Motor neuron (in vitro differentiated cells): ENCODE measurements around the gene PTOV1. TPM values are rescaled to one million over a fixed set of nuclear protein-coding genes. Genes with fewer than 3 reads are reported as not detected.
A peak's percentile ranks its signal among the peaks of the same experiment; 100 is the strongest.

Source experiments
- ATAC-seq, 8 experiments: fragments of 200-7000 bp; cut with Tn5 transposase; replicated peaks in 6 of 8; 2 replicates each; pipeline ENCODE4 v1.8.0; 2021; ENCODE audit warnings: mild to moderate bottlenecking in 8 of 8, moderate library complexity in 8 of 8
- H3K27ac ChIP-seq, 2 donors: fragments of 250-450 bp; sonication (Bioruptor Pico); 2 replicates each; pipeline ENCODE4 v1.9.0; 2021; ENCODE audit warnings: antibody characterized with exemption in 2 of 2, mild to moderate bottlenecking in 2 of 2, moderate library complexity in 1 of 2
- H3K4me1 ChIP-seq, 2 donors: fragments of 250-450 bp; sonication (Bioruptor Pico); replicated peaks in 1 of 2; 2 replicates each; pipeline ENCODE4 v1.6.1; 2021; ENCODE audit warnings: antibody characterized with exemption in 2 of 2, mild to moderate bottlenecking in 2 of 2, moderate library complexity in 1 of 2
- H3K4me3 ChIP-seq, 5 donors: fragments of 250-450 bp; sonication (Bioruptor Pico); 2 replicates each; pipeline ENCODE4 v1.9.0; 2021; ENCODE audit warnings: antibody characterized with exemption in 5 of 5, mild to moderate bottlenecking in 5 of 5, moderate library complexity in 4 of 5
- WGBS, 10 experiments: fragments of 450-650 bp; shearing (Covaris generic); methylation state at CpG; one replicate each; pipeline ENCODE4 v1.0.0; 2022; 5-methylcytosine and 5-hydroxymethylcytosine counted together
- in situ Hi-C, 9 experiments: fragments of 400-800 bp; cut with MboI; loops; one replicate each; pipeline ENCODE4 v1.15.0; 2021; ENCODE audit warnings: low sequenced_read_pairs in 9 of 9, low pct_unique_long_range_greater_than_20kb in 2 of 9; ENCODE audit not compliant: unreplicated experiment in 9 of 9
- total RNA-seq, 8 experiments: library from RNA; unstranded; fragments of 300-600 nt; gene quantifications; 2 replicates each; pipeline versions ENCODE4 v1.2.3 to v1.2.4, GENCODE V29; 2022

PTOV1 gene
- total RNA-seq, 8 experiments from 2014 or later, result 60.1 to 215 (median 135) TPM

DNA sequence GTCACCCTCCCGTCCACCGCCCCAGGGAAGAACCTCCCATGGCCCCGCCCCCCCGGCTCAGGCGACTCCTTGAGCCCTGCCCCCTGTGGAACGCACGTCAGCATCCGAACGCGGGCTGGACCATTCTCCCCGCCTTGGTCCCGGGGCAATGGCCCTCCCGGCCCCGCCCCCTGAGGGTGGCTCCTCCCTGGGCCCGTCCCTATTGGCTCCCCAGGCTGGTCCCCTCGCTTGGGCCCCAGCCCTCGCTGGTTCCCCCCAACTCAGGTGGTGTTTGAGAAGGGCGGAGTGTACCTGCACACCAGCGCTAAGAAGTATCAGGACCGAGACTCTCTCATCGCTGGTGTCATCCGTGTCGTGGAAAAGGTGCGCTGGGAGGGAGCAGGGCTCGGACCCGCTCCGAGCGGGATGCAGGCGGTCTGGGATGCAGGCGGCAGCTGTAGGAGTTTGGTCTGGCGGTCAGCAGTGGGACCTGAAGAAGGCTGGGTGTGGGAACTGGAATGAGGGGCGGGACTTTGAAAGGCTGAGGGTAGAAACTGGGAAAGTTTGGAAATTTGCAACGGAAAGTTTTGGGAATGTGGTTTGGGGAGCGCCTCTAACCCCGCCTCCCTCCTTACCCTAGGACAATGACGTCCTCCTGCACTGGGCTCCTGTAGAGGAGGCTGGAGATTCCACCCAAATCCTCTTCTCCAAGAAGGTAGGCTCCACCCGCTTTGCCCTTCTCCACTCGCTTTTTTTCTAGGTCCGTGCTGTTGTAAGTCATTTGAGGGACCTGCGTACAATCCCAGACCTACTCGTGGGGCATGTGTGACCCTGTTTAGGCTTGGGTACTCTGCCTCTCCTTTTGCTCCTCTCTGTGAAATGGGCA is 27.2 kb downstream of the PTOV1 start:
- ATAC-seq, result peak; percentile 71 to 81 (median 77)
- Histone ChIP-seq H3K4me3 (peak overlapping the region; percentile 71 to 99 (median 91)), H3K27ac (peak overlapping the region; percentile 99), H3K4me1 (peaks cover 4 to 9% of the 10 kb centered on the region in 2 donors)
- in situ Hi-C loops, result no loop called here
- 0 to 40% (median 14%) methylated on average over 1 to 9 of the region's 41 CpGs; no CpG with 5 or more reads in 2 of the 10 experiments for WGBS, 10 experiments

GRCh38 chr19:49878744-49879070 is 27.7 kb downstream of the PTOV1 start:
- Histone ChIP-seq H3K4me3 (peak overlapping the region in 4 of 5 donors; percentile 73 to 99 (median 94)), H3K4me1 (peaks cover 4 to 9% of the 10 kb centered on the region in 2 donors), H3K27ac (no peak overlapping the region)
- WGBS, 10 experiments, result 61 to 90% (median 80%) methylated on average over 2 to 6 of the region's 9 CpGs; no CpG with 5 or more reads in 3 of the 10 experiments
- ATAC-seq, result no peak
- in situ Hi-C loops, result no loop called here

DNA sequence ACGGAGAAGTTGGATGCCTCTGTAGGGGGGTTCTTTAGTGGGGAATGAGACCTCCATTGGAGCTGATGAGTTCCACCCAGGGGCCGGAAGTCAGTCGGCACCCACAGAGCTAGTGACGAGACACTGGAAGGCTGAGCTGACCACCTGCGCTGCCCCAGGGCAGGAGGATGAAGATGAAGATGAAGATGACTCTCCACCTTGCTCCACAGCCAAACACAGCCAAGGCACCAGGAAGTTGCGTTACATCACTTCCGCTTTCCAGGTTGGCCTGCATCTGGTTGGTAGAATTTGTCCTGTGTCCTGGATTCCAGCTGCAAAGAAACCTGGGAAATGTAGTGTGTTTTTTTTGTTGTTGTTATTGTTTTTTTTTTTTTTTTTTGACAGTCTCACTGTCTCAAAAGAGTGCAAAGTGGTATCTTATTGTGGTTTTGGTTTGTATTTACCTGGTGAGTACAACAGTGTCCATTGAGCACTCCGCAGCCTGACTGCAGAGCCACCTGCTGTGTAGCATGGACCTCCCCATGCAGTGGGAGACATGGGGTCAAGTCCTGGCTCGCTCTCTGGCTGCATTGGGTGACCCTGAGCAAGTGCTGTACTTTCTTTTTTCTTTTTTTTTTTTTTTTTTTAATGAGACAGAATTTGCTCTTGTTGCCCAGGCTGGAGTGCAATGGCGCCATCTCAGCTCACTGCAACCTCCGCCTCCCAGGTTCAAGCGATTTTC is 28.4 kb downstream of the PTOV1 start:
- peaks cover 4 to 9% of the 10 kb centered on the region in 2 donors for H3K4me1 ChIP-seq
- H3K4me3 ChIP-seq, result peak overlapping the region in 1 of 5 donors; percentile 96
- WGBS, 10 experiments, result 83 to 100% (median 96%) methylated on average over 2 to 9 of the region's 12 CpGs; no CpG with 5 or more reads in 1 of the 10 experiments
- in situ Hi-C loops, result no loop called here
- no peak overlapping the region for H3K27ac ChIP-seq
- no peak for ATAC-seq

DNA sequence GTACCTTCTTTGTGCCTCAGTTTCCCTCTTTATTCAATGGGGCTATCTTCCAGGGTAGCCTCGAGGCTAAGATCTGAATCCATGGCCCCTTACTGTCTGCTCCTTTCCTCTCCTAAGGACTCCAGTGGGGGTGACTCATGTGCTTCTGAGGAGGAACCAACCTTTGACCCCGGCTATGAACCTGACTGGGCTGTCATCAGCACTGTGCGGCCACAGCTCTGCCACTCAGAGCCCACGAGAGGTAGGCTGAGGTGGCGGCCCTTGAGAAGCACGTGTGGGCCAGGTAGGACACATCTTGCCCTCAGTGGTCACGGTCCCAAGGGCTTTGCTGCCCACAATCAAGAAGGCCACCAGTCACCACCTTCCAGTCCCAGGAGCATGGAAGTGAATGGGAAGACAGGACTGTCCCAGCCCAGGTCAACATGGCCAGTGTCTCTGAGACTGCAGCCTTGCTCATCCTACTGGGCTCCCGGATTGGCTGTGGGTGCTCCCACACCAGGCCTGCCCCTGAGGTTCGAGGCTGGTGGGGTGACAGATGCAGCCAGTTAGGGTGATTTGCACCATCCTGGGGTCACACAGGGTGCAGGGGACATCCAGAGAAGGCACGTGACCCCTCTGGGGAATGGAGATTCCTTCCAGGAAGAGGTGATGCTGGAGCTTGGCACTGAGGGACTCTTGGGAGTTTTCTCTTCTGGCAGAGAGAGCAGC is 29.4 kb downstream of the PTOV1 start:
- 94 to 100% (median 100%) methylated on average over 1 to 3 of the region's 10 CpGs; no CpG with 5 or more reads in 6 of the 10 experiments for WGBS, 10 experiments

DNA sequence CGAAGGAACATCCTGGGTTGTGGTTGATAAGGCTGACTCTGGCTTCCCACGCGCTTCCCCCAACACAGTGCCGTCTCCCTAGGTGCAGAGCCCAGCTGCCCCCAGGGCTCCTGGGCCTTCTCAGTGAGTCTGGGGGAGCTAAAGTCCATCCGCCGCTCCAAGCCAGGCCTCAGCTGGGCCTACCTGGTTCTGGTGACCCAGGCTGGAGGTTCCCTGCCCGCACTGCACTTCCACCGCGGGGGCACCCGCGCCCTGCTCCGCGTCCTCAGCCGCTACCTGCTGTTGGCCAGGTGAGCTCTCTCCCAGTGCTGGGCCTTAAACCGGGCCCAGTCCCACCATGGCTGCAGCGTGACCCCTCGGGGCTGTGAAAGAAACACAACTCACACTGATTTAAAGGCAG is 30.2 kb downstream of the PTOV1 start:
- H3K27ac ChIP-seq, result no peak overlapping the region
- no peak for ATAC-seq
- H3K4me3 ChIP-seq, result no peak overlapping the region
- peaks cover 0 to 5% of the 10 kb centered on the region in 2 donors for H3K4me1 ChIP-seq
- in situ Hi-C loops, result no loop called here
- WGBS, 10 experiments, result 95% methylated on average over 13 of the region's 17 CpGs; no CpG with 5 or more reads in 9 of the 10 experiments

More for the DNA sequence above, 29.4 kb downstream of the PTOV1 start:
- no peak overlapping the region for H3K27ac ChIP-seq
- no peak overlapping the region for H3K4me3 ChIP-seq
- in situ Hi-C loops, result no loop called here
- peaks cover 4 to 8% of the 10 kb centered on the region in 2 donors for H3K4me1 ChIP-seq
- ATAC-seq, result no peak

GRCh38 chr19:49881672-49882394 is 30.9 kb downstream of the PTOV1 start:
- Histone ChIP-seq H3K27ac (no peak overlapping the region), H3K4me3 (no peak overlapping the region), H3K4me1 (peaks cover 0 to 5% of the 10 kb centered on the region in 2 donors)
- ATAC-seq, result no peak
- 60 to 100% (median 89%) methylated on average over 1 to 9 of the region's 31 CpGs; no CpG with 5 or more reads in 2 of the 10 experiments for WGBS, 10 experiments
- in situ Hi-C loops, result no loop called here

DNA sequence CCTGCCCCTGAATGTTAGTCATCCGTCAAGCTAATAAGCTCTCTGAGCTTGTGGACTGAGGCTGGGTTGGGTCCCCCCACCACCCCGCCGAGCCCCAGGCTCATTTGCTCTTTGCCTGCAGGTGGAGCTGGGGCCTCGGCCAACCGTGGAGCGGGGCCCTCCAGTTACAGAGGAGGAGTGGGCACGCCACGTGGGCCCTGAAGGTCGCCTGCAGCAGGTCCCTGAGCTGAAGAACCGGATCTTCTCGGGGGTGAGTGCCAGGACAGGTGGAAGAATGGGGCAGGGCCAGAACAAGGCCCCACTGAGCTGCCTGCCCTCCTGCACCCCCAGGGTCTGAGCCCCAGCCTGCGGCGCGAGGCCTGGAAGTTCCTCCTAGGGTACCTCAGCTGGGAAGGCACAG is 31.7 kb downstream of the PTOV1 start:
- H3K27ac ChIP-seq, result no peak overlapping the region
- no peak overlapping the region for H3K4me3 ChIP-seq
- 87 to 100% (median 95%) methylated on average over 1 to 6 of the region's 14 CpGs; no CpG with 5 or more reads in 4 of the 10 experiments for WGBS, 10 experiments
- H3K4me1 ChIP-seq, result peaks cover 0 to 5% of the 10 kb centered on the region in 2 donors
- ATAC-seq, result no peak
- in situ Hi-C loops, result no loop called here

DNA sequence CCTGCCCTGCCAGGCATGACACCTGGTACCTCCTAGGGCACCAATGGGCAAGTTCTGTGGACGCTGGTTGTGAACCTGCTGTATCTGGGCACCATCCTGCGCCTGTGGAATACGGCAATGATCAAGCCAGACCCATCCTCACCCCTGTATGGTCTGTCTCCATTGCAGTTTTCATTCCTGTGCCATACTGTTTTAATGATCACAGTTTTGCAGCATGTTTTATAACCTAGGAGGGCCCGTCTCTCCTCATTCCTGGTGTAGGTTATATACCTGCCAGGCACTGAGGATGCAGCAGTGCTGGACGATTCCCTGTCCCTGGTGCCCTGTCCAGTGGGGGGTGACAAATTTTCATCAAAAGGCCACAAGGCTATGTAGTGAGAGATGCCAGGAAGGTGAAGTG is 32.1 kb downstream of the PTOV1 start:
- in situ Hi-C loops, result no loop called here
- H3K27ac ChIP-seq, result no peak overlapping the region
- H3K4me1 ChIP-seq, result peaks cover 0 to 5% of the 10 kb centered on the region in 2 donors
- 72 to 100% (median 87%) methylated on average over 1 to 5 of the region's 5 CpGs; no CpG with 5 or more reads in 2 of the 10 experiments for WGBS, 10 experiments
- ATAC-seq, result no peak
- no peak overlapping the region for H3K4me3 ChIP-seq

DNA sequence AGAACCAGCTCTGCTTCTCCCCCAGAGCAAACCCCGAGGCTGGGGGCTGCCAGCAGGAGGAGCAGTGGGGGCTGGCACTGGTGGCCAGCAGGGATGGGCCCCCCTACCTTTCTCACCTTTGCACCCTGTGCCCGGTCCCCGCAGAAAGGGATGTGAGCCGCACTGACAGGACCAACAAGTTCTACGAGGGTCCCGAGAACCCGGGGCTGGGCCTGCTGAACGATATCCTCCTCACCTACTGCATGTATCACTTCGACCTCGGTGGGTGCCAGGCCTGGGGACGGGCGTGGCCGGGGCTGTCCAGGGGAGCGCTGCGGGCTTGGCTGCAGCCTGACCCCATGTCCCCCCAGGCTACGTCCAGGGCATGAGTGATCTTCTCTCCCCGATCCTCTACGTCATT is 33.1 kb downstream of the PTOV1 start:
- 67 to 100% (median 99%) methylated on average over 1 to 14 of the region's 18 CpGs; no CpG with 5 or more reads in 6 of the 10 experiments for WGBS, 10 experiments
- ATAC-seq, result no peak
- in situ Hi-C loops, result no loop called here
- Histone ChIP-seq H3K27ac (no peak overlapping the region), H3K4me1 (no peaks in the 10 kb centered on the region), H3K4me3 (no peak overlapping the region)

DNA sequence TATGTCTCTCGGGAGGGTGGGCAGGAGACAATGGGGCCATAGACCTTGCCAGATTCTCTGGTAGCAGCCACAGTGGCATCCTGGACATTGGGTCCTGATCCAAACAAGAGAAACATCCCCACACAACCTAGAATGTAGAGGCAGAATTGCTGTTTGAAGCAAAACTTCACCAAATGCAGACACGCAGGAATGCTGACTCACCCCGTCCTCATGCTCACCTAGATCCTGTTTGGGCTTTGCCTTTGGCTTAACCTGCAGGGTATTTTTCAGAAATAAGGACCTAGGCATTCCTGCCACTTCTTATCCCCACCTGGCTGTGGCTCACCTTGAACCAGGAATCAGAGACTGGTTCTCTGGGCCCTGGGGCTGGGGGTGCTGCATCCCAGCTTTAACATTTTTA is 33.8 kb downstream of the PTOV1 start:
- in situ Hi-C loops, result no loop called here
- no peak for ATAC-seq
- Histone ChIP-seq H3K4me3 (no peak overlapping the region), H3K4me1 (no peaks in the 10 kb centered on the region), H3K27ac (no peak overlapping the region)
- WGBS, 10 experiments, result 81 to 93% (median 88%) methylated on average over 1 to 3 of the region's 3 CpGs; no CpG with 5 or more reads in 6 of the 10 experiments

DNA sequence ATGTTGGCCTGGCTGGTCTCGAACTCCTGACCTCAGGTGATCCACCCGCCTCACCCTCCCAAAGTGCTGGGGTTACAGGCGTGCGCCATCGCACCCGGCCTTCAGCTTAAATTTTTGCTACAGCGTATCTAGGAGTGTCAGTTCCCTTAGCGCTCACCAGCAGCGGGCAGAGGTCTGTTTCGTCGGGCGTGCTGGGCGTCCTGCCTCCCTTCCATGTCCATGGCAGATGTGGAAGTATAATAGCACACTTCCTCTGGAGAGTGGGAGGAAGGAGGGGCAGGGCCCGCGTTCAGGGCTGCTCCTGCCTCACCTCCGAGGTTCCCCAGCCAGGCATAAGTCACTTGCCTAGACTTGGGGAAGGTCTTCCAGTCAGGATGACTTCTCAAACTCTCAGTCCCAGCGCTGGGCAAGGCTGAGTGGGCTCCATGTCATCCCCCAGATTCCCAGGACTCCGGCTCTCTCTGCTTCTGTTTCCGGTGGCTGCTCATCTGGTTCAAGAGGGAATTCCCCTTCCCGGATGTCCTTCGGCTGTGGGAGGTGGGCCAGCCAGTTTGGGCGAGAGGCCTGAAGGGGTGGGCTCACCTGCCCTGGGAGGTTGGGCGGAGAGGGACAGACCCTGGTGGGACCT is 36.2 kb downstream of the PTOV1 start:
- 88 to 96% (median 93%) methylated on average over 3 to 10 of the region's 23 CpGs; no CpG with 5 or more reads in 6 of the 10 experiments for WGBS, 10 experiments
- peaks cover 9 to 12% of the 10 kb centered on the region in 2 donors for H3K4me1 ChIP-seq
- H3K27ac ChIP-seq, result no peak overlapping the region
- no peak overlapping the region for H3K4me3 ChIP-seq
- ATAC-seq, result no peak
- in situ Hi-C loops, result no loop called here
